Astrocyte of the cerebellum (primary cell): ENCODE data around the gene ODR4.
"Not testable (repeated sequence)": the region's sequence is repeated elsewhere in the genome, so short reads cannot be mapped to it uniquely, and the experiment has no call there.

Experiments
- DNase-seq: peaks from one replicate; pipeline ENCODE4 v3.0.0-alpha.2; 2011; ENCODE audit warnings: low read depth
- H3K4me3 ChIP-seq: 2 replicates; pipeline ENCODE4 v1.5.1; 2011; ENCODE audit warnings: mild to moderate bottlenecking, low read depth, low read length, moderate library complexity
- in situ Hi-C: cut with HindIII; loops from 2 replicates; pipeline ENCODE4 v1.10.0; 2017; ENCODE audit warnings: low sequenced_read_pairs
- TF ChIP-seq, protein P1 (sequence below): IDR thresholded peaks from 2 replicates; pipeline ENCODE4 v1.5.1; 2012; ENCODE audit warnings: low read length, low read depth, moderate library complexity, mild to moderate bottlenecking; ENCODE audit errors: missing control alignments

ODR4 gene

DNA sequence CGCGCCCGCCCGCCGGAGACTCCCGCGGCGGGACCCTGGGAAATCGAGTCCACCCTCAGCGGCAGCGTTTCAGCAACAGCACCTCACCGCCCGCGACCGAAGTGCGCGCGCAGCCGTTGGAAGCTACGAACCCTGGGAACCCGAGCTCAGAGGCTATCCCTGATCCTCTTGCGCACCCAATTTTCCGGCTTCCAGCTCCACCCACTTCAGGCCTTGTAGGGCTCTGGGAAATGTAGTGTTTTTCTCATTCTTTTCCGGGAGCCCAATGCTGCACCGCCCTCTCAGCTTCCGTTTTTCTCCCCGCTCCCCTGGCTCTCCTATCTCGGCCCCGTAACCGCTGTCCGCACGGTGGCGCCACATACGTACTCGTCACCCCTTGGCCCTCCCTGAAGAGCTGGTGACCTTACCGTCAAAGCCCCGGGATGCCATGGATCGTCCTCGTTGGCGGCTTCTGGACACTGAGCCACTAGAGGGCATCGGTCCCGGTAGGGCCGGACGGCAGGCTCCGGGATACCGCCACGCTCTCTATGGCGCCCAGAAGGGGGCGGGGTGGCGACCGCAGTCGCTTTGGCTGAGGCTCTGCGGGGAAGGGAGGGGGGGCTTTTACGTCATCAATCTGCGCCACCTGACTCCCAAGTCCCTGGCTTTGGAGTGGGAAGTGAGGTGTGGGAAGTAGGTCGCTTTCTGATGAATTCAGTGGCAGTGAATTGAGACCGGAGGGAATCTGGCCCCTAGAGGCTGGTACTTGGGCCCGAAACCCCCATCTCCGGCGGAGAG lies at the start of gene ODR4, which contains the start of gene TPR:
Gene ODR4 (plus strand): TSS at position 687 of the 777 bp plus-strand sequence. CDS start 3,948 bp downstream, outside the sequence.
Gene TPR (minus strand): TSS at position 102 of the 777 bp plus-strand sequence. CDS start 225 bp downstream, outside the sequence.
- in situ Hi-C loops = no loop called here
- peak; percentile 99 for DNase-seq
- peak within 1 kb of the TSS; percentile 86 for H3K4me3 ChIP-seq
- TF ChIP-seq, protein P1, sequence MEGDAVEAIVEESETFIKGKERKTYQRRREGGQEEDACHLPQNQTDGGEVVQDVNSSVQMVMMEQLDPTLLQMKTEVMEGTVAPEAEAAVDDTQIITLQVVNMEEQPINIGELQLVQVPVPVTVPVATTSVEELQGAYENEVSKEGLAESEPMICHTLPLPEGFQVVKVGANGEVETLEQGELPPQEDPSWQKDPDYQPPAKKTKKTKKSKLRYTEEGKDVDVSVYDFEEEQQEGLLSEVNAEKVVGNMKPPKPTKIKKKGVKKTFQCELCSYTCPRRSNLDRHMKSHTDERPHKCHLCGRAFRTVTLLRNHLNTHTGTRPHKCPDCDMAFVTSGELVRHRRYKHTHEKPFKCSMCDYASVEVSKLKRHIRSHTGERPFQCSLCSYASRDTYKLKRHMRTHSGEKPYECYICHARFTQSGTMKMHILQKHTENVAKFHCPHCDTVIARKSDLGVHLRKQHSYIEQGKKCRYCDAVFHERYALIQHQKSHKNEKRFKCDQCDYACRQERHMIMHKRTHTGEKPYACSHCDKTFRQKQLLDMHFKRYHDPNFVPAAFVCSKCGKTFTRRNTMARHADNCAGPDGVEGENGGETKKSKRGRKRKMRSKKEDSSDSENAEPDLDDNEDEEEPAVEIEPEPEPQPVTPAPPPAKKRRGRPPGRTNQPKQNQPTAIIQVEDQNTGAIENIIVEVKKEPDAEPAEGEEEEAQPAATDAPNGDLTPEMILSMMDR = peak; percentile 90

DNA sequence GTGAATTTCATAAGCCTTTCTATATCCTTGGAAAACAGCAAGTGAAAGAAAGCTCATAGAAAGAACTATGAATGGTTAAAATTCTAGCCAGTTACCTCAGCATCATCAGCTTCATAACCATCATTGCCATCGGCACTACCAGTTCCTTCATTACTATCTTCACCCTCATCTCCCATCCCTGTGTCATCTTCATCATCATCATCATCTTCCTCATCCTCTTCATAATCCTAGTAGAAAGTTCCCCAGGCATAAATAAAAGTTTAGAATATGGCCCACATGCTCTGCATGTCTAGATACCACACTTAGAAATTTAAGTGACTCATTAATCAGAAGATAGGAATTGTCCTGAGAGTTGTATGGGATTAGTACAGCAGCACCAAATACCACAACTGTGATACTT lies 49.6 kb upstream of the ODR4 start:
- in situ Hi-C loops = no loop called here
- no peak for DNase-seq
- TF ChIP-seq, protein P1 = no peak

DNA sequence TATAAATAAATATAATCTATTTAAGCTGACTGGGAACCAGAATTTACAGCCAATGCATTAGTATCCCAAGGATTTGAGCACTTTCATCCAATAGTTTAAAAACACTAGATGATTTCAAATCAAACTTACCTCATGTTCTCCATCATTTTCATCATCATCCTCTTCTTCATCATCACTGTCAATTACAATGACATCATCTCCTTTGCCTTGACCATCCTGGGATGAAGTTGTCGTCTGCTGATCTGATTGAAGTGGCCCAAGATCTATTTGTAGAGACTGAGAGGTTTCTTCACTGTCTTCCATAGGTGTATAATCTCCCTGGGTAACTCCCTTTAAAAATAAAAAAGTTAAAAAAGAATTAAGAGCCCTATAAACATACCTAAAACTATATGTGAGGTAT lies 48.3 kb upstream of the ODR4 start:
- no peak overlapping the region for H3K4me3 ChIP-seq
- DNase-seq = no peak
- in situ Hi-C loops = no loop called here
- TF ChIP-seq, protein P1 = no peak

More for the DNA sequence above, 49.6 kb upstream of the ODR4 start:
- no peak overlapping the region for H3K4me3 ChIP-seq

DNA sequence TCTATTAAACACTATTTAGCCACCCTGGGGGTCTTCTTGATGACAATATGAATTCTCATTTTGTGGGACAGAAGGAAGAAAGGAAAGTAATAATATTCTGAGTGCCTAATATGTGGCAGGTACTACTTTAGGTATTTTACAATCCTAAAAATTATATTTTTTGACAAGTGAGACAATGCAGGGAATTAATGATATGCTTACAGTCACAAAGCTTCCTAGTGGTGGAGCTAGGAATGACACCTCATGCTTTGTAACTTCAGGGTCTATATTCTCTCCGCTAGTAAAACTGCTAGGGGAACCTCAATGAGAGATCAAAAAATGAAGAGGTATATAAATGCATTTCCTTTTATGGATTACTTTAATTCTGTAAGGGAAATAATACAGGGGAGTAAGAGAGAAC lies 44.9 kb upstream of the ODR4 start:
- in situ Hi-C loops = no loop called here
- DNase-seq = no peak
- TF ChIP-seq, protein P1 = peak; percentile 51
- no peak overlapping the region for H3K4me3 ChIP-seq

DNA sequence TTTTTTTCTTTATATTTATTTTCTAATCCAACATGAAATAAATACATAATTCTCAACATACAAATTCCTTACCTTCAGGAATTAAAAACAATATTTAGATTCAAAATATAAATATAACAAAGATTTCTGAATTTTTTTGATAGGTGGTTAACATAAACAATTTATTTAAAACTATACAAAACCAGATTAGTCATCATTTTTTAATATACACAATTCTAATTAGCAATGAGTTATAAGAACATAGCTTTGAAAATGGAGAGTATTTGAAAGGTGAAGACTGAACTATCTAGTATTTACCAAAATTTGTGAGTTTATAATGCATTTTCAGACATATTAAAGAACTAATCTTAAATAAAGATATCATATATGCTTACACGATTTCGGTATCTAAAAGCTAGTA lies 38.1 kb upstream of the ODR4 start:
- H3K4me3 ChIP-seq = no peak overlapping the region
- DNase-seq = no peak
- in situ Hi-C loops = no loop called here
- TF ChIP-seq, protein P1 = no peak

DNA sequence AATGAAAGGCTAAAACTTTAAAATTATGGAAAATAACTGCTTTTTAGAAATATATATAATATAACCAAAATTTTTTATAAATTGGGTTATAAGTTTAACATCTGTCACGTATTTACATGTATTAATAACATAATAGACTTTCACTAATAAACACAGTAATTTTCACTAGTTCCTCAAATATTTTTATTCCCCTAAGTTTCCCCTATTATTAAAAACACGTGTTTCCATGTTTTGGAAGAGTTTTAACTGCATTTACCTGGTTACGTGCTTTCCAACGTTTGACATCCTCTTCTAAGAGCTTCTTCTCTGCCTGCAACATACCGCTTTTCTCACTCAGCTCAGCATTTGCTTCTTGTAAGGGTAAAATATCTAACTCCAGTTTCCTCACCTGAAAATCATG lies 34.9 kb upstream of the ODR4 start:
- in situ Hi-C loops = no loop called here
- TF ChIP-seq, protein P1 = no peak
- no peak overlapping the region for H3K4me3 ChIP-seq
- DNase-seq = no peak

DNA sequence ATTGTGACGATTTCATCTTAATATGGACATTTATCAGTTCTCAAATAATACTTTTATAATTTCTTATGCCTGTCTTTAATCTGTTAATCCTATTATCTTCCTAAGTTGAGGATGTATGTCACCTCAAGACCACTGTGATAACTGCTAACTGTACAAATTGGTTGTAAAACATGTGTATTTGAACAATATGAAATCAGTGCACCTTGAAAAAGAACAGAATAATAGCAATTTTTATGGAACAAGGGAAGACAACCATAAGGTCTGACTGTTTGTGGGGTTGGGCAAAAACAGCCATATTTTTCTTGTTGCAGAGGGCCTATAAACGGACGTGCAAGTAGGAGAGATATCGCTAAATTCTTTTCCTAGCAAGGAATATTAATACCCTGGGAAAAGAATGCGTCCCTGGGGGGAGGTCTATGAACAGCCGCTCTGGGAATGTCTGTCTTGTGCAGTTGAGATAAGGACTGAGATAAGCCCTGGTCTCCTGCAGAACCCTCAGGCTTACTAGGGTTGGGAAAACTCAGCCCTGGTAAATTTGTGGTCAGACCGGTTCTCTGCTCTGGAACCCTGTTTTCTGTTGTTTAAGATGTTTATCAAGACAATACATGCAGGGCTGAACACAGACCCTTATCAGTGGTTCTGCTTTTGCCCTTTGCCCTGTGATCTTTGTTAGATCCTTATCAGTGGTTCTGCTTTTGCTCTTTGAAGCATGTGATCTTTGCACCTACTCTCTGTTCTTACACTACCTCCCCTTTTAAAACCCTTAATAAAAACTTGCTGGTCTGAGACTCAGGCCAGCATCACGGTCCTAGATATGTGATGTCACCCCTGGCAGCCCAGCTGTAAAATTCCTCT lies 27.6 kb upstream of the ODR4 start:
- in situ Hi-C loops, DNase-seq, H3K4me3 ChIP-seq: not testable (repeated sequence)
